ENCODE results near the gene PLEKHG4B. TPM values are rescaled to one million over a fixed set of nuclear protein-coding genes. Genes with fewer than 3 reads are reported as not detected.

PLEKHG4B gene
- total RNA-seq, 1 donor from 2014 or later = 70.0 TPM

GRCh38 chr5:79263-79662, 12.7 kb upstream of the PLEKHG4B start:
- Mint-ChIP-seq H3K9me3 (no peaks in the 10 kb centered on the region), H3K4me1 (peaks cover 27% of the 10 kb centered on the region), H3K36me3 (no peaks in the 10 kb centered on the region), H3K4me3 (no peak overlapping the region), H3K27me3 (ENCODE audit: low read depth) (peaks cover 15% of the 10 kb centered on the region), H3K27ac (no peak overlapping the region)
- DNase-seq (ENCODE audit: low spot score in 2 of 2, unreplicated experiment in 2 of 2) = no peak
- no peak for TF ChIP-seq CTCF (IDR thresholded peaks at IDR 0.05; ENCODE audit: unreplicated experiment)

GRCh38 chr5:79821-80220, 12.1 kb upstream of the PLEKHG4B start:
- H3K4me3 Mint-ChIP-seq = no peak overlapping the region
- H3K36me3 Mint-ChIP-seq = no peaks in the 10 kb centered on the region
- H3K27ac Mint-ChIP-seq = no peak overlapping the region
- no peak for TF ChIP-seq CTCF (IDR thresholded peaks at IDR 0.05; ENCODE audit: unreplicated experiment)
- no peaks in the 10 kb centered on the region for H3K9me3 Mint-ChIP-seq
- DNase-seq (ENCODE audit: low spot score in 2 of 2, unreplicated experiment in 2 of 2) = no peak
- H3K4me1 Mint-ChIP-seq = peaks cover 27% of the 10 kb centered on the region
- H3K27me3 Mint-ChIP-seq (ENCODE audit: low read depth) = peaks cover 15% of the 10 kb centered on the region

GRCh38 chr5:81391-82021, 10.5 kb upstream of the PLEKHG4B start:
- Mint-ChIP-seq H3K27ac (peak overlapping the region; percentile 93), H3K4me3 (no peak overlapping the region), H3K4me1 (peaks cover 38% of the 10 kb centered on the region)

GRCh38 chr5:82097-82496, 9.9 kb upstream of the PLEKHG4B start:
- Mint-ChIP-seq H3K36me3 (no peaks in the 10 kb centered on the region), H3K27me3 (ENCODE audit: low read depth) (peaks cover 16% of the 10 kb centered on the region), H3K4me1 (peaks cover 38% of the 10 kb centered on the region), H3K9me3 (no peaks in the 10 kb centered on the region), H3K4me3 (peak overlapping the region; percentile 28), H3K27ac (peak overlapping the region; percentile 93)
- TF ChIP-seq CTCF (IDR thresholded peaks at IDR 0.05; ENCODE audit: unreplicated experiment) = no peak
- DNase-seq (ENCODE audit: low spot score in 2 of 2, unreplicated experiment in 2 of 2) = peak in 1 of 2 experiments; percentile 70

More at GRCh38 chr5:81391-82021, 10.5 kb upstream of the PLEKHG4B start:
- H3K36me3 Mint-ChIP-seq = no peaks in the 10 kb centered on the region
- DNase-seq (ENCODE audit: low spot score in 2 of 2, unreplicated experiment in 2 of 2) = peak in 1 of 2 experiments; percentile 38
- TF ChIP-seq CTCF (IDR thresholded peaks at IDR 0.05; ENCODE audit: unreplicated experiment) = no peak
- no peaks in the 10 kb centered on the region for H3K9me3 Mint-ChIP-seq
- H3K27me3 Mint-ChIP-seq (ENCODE audit: low read depth) = peaks cover 12% of the 10 kb centered on the region

- Mint-ChIP-seq H3K27me3 (ENCODE audit: low read depth) (peaks cover 21% of the 10 kb centered on the region), H3K4me3 (peak overlapping the region; percentile 28), H3K4me1 (peaks cover 36% of the 10 kb centered on the region), H3K36me3 (no peaks in the 10 kb centered on the region), H3K9me3 (no peaks in the 10 kb centered on the region), H3K27ac (peak overlapping the region; percentile 93)
- peak in 1 of 2 experiments; percentile 26 for DNase-seq (ENCODE audit: low spot score in 2 of 2, unreplicated experiment in 2 of 2)
- no peak for TF ChIP-seq CTCF (IDR thresholded peaks at IDR 0.05; ENCODE audit: unreplicated experiment)
These were observed 9.4 kb upstream of the PLEKHG4B start for GRCh38 chr5:82570-82969.
